ENCODE data around the gene BTBD9.

DNA sequence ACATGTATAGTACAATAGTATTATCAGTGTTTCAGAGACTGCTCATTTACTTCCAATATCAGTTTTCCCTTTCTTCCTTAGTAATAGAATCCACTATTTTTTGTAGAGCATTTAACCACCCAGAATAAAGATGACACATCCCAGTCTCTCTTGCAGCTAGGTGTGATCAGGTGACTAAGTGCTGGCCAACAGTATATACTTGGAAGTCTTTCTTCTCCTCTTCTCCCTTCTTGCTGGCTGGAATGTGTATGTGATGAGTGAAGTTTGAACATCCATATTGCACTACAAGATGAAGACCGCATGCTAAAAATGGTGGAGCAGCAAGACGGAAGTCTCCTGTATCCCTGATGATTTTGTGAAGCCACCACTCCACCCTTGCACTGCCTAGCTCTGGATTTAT lies 14.5 kb upstream of the BTBD9 start:
- TF ChIP-seq, protein P1, sequence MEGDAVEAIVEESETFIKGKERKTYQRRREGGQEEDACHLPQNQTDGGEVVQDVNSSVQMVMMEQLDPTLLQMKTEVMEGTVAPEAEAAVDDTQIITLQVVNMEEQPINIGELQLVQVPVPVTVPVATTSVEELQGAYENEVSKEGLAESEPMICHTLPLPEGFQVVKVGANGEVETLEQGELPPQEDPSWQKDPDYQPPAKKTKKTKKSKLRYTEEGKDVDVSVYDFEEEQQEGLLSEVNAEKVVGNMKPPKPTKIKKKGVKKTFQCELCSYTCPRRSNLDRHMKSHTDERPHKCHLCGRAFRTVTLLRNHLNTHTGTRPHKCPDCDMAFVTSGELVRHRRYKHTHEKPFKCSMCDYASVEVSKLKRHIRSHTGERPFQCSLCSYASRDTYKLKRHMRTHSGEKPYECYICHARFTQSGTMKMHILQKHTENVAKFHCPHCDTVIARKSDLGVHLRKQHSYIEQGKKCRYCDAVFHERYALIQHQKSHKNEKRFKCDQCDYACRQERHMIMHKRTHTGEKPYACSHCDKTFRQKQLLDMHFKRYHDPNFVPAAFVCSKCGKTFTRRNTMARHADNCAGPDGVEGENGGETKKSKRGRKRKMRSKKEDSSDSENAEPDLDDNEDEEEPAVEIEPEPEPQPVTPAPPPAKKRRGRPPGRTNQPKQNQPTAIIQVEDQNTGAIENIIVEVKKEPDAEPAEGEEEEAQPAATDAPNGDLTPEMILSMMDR (IDR thresholded peaks at IDR 0.05), result no peak
- no peak for TF ChIP-seq POLR2A (IDR thresholded peaks at IDR 0.05)
